HG03159 (cell line): ENCODE data around the gene SUGCT.

Source experiments
- ATAC-seq: cut with Tn5 transposase; IDR thresholded peaks from one replicate; pipeline ENCODE4 v1.9.1; 2021; ENCODE audit warnings: mild to moderate bottlenecking, moderate library complexity; ENCODE audit not compliant: unreplicated experiment

The SUGCT gene

GRCh38 chr7:40799493-40800403 lies 664.9 kb downstream of the SUGCT start:
- ATAC-seq, result no peak

- no peak for ATAC-seq
Observed at GRCh38 chr7:40800771-40801170, 666.0 kb downstream of the SUGCT start.

GRCh38 chr7:40802497-40802896 lies 667.7 kb downstream of the SUGCT start:
- no peak for ATAC-seq

DNA sequence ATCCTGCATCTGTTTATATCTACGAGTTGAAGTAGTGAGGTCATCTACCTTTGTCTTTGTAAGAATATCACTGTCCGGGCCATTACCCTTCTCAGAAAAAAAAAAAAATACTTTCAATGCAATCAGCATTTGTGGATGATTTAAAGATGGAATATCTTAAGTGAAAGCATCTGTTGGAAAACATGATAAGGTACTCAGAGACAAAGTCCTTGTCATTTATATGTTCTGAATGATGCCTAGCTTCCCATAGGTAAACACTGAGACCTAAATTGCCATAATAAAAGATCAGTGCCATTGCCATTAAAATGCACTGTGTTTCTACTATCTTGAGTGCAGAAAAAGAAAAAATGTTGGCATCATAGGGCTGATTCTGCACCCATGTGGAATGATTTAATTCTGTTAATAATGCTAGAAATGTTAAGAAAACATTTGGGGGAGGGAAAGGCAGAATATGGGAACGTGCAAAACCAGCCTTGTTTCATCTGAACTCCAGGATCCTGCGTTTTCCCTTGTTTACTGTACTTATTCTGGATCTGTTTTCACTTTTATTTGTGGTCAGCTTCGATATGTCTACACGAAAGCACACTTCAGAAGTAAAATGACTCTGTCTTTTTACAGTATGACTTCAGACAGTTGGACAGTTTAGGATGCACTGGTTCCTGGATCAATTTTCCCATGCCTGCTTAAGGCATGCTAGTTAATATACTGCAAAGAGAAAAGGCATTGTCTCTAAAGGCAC lies 669.8 kb downstream of the SUGCT start:
- no peak for ATAC-seq

DNA sequence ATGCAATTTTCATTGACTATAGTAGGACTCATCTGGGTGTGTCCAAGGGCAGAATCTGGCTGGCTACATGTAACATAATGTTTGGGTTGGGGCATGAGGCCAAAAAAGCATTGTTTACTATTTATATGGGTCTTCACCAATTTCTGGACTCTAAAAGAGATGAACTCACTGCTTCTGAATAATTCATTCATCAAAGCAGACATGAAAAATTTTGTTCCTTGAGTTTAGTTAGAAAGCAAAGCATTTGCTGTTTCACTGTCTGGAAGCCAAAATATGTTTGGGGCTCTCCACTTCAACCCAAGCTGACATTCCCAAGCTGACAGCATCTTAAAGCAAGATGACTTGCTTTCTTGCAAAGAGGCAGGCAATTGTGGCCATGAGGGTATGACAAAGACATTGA lies 670.6 kb downstream of the SUGCT start:
- no peak for ATAC-seq

GRCh38 chr7:40808378-40808942 lies 673.7 kb downstream of the SUGCT start:
- ATAC-seq, result no peak

DNA sequence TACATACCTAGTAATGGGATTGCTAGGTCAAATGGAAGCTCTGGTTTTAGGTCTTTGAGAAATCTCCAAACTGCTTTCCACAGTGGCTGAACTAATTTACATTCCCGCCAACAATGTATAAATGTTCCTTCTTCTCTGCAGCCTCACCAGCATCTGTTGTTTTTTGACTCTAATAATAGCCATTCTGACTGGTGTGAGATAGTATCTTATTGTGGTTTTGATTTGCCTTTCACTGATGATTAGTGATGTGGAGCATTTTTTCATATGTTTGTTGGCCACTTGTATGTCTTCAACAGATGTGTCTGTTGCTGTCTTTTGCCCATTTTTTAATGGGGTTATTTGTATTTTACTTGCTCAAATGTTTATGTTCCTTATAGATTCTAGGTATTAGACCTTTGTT lies 675.5 kb downstream of the SUGCT start:
- ATAC-seq, result no peak

- ATAC-seq, result no peak
Observed at GRCh38 chr7:40811666-40812065, 676.9 kb downstream of the SUGCT start.

- no peak for ATAC-seq
Observed at GRCh38 chr7:40815022-40815421, 680.2 kb downstream of the SUGCT start.

DNA sequence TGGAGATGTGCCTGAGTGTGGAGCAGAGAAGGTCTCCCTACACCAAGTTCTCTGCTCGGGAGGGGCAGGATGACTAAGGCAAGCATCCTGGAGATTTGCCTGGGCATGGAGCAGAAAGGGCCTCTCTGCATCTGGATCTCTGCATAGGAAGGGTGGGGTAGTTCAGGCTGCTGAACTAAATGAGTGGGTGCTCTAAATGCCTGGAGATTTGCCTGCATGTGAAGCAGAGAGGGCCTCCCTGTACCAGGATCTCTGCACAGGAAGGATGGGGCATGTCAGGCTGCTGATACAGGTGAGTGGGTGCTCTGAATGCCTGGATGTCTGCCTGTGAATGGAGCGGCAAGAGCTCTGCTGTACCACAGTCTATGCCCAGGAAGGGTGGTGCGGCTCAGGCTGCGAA lies 680.7 kb downstream of the SUGCT start:
- ATAC-seq, result no peak

- no peak for ATAC-seq
Observed at GRCh38 chr7:40822861-40823260, 688.1 kb downstream of the SUGCT start.

DNA sequence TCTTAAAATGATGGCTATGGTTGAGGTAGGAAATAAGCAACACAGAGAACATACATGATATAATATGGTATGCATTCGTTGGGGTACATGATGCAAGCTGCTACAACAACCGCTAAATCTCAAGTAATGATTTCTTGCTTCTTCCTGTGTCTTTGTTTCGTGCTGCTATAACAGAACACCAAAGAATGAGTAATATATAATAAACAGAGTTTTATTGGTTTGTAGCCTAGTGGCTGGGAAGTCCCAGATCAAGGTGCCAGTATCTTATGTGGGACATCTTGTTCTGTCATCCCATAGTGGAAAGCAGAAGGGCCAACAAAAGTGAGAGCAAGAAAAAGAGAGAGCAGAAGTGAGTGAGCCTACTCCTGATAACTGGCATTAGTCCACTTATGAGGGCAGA lies 689.7 kb downstream of the SUGCT start:
- ATAC-seq, result no peak

- no peak for ATAC-seq
Observed at GRCh38 chr7:40826411-40827221, 691.8 kb downstream of the SUGCT start.

DNA sequence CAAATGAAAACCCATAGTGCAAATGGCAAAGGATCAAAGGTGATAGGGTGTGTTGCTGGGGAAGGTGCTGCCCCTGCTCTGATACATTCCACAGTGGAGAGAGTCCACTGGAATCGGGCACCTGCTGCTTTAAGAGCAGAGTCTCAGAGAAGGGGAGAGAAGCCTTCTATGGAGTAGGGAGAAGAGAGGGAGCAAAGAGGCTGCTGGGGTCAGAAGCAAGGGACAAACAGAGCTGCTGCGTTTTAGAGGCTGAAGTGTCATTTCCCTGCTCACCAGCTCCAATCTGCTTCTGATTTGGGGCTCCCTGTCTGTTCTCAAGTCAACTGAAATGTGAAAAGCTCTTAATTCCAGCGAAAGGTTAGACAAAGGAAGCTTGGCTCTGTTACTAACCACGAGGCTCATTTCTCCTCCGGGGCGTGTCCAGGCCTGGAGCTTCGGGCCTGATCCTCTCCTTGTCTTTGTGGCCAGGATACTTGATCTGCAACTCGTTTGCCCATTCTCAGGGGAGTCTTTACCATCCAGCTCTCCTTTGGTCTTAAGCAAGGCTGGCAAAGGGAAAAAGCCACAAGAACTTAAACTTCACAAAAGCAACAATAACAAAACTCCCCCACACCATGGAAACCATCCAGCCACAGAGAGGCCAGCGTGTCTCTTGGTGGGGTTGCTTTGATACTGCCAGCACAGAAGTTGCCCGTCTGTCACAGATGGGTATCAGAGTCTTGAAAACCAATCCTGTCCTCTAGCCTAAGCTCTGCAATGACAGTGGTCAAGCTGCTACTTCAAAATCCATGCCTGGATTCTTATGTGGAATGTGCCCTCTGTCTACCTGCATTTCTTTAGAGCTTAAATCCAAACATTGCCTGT lies 692.6 kb downstream of the SUGCT start:
- no peak for ATAC-seq

GRCh38 chr7:40828686-40829600 lies 694.1 kb downstream of the SUGCT start:
- ATAC-seq, result no peak

DNA sequence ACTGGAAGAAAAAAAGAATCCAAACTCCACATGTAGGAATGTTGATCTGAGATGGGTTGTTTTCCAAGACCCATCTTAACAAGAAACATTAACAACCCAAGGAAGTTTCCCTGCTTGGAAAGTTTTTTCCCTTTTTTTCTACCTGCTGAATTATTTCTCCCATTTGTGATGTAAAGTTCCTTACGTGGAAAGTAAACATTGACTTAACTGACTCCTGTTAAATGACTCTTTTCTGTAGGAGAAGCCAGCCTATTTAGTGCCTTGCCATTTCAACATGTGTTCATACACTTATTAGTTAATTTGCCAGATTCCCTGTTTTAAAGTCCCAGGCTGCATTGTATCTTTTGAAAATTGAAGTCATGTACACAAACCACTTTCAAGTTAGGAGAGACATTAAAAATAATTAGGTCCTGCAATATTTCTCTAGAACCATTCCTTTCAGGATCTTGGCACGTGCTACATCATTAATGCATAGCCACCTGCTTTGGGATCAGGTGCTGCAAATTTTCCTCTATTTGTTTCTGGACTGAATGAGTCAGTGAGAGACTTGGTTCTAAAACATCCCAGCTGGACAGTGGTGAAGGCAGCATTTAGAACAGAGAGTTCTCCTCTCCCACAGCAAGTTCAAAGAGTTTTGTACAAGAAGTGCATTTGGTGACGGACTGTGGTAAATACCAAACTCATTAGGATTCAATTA lies 698.5 kb downstream of the SUGCT start:
- no peak for ATAC-seq

DNA sequence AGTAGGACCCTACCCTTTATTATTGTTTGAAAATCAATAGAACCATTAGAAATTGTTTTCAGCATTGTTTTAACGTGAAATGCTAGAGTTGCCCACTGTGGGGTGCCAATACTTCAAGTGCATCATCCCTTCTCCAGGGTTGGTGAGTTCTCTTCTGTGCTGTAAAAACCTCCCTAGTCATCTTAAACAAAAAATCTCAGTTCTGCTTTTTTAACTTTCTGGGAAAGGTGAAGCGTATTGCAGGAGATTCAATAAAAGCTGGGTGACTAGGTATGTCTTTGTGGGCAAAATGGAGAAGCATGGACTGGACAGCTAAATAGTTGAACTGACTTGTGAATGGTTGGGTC lies 699.1 kb downstream of the SUGCT start:
- no peak for ATAC-seq

- ATAC-seq, result no peak
Observed at GRCh38 chr7:40836218-40836617, 701.4 kb downstream of the SUGCT start.

- ATAC-seq, result no peak
Observed at GRCh38 chr7:40839881-40840280, 705.1 kb downstream of the SUGCT start.
